Liver (tissue), 3 donors: Measurements from ENCODE around the gene CSNK1D.

Source experiments
- FOXA1 ChIP-seq: IDR thresholded peaks from 2 replicates; pipeline ENCODE4 v1.6.1; 2016; ENCODE audit warnings: antibody characterized with exemption
- JUND ChIP-seq, 2 donors: IDR thresholded peaks; 2 replicates each; pipeline ENCODE4 v1.6.1; 2016; ENCODE audit warnings: antibody characterized with exemption in 2 of 2
- RAD21 ChIP-seq, 2 donors: IDR thresholded peaks; 2 replicates each; pipeline ENCODE4 v1.6.1; 2016; ENCODE audit warnings: antibody characterized with exemption in 2 of 2, mild to moderate bottlenecking in 2 of 2
- TF ChIP-seq, protein P1 (sequence below): fragments of 150-350 bp; IDR thresholded peaks from 2 replicates; pipeline ENCODE4 v1.5.1; 2017; ENCODE audit warnings: improper control_type of control experiment, low read depth, low read length; ENCODE audit not compliant: missing input control
- donor health status: healthy.
- donor health status: healthy.

DNA sequence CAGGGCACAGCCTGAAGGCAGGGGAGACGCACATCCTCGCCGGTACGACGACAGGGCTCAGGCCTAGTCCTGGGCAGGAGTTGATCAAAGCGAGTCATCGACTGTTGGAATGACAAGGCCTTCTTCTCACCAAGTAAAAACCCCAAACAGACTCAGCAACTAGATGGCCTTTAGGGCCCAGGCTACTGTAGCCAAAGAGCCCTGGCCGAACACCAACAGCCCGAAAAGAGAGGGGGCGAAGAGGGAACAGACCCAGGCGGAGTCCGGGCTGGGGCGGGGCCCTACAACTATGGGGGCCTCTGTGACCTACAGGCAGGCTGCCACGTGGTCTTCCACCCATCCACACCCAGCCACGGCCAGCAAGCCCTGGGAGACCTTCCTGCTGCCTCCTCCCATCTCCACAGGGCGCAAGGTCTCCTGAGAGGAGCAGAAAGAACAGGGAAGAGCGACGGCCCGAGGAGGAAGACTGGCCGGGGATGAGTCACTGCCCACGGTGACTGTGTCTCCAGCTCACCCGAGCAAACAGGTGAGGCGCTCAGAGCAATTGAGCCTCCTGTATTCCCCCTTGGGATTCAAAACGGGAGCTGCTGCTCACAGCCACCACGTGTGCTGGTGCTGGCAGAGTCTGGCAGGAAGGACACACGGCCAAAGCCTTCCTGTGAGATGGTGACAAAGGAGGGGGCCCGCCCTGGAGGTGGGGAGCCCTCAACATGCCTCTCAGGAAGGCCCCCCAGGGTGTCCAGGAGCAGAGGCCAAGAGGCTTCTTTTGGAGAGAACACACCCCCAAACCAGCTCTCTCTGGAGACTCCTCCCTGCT is 26.9 kb downstream of the CSNK1D start:
- no peak for TF ChIP-seq JUND (IDR thresholded peaks at IDR 0.05)
- no peak for TF ChIP-seq RAD21 (IDR thresholded peaks at IDR 0.05)
- TF ChIP-seq, protein P1, sequence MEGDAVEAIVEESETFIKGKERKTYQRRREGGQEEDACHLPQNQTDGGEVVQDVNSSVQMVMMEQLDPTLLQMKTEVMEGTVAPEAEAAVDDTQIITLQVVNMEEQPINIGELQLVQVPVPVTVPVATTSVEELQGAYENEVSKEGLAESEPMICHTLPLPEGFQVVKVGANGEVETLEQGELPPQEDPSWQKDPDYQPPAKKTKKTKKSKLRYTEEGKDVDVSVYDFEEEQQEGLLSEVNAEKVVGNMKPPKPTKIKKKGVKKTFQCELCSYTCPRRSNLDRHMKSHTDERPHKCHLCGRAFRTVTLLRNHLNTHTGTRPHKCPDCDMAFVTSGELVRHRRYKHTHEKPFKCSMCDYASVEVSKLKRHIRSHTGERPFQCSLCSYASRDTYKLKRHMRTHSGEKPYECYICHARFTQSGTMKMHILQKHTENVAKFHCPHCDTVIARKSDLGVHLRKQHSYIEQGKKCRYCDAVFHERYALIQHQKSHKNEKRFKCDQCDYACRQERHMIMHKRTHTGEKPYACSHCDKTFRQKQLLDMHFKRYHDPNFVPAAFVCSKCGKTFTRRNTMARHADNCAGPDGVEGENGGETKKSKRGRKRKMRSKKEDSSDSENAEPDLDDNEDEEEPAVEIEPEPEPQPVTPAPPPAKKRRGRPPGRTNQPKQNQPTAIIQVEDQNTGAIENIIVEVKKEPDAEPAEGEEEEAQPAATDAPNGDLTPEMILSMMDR, result no peak
- TF ChIP-seq FOXA1, result no peak
